Dendritic cell treated with granulocyte-macrophage colony-stimulating factor and Interleukin-4, amounts not matched to agents 40 ng/mL and 50 ng/mL, for 4 days (primary cell): ENCODE results near the gene XYLT1.
A peak's percentile ranks its signal among the peaks of the same experiment; 100 is the strongest.

Source experiments
- H3K27ac Mint-ChIP-seq: one replicate; pipeline ENCODE4 v1.8.0; 2022; ENCODE audit warnings: mild to moderate bottlenecking, mixed read lengths
- H3K27me3 Mint-ChIP-seq: one replicate; pipeline ENCODE4 v1.8.0; 2022; ENCODE audit warnings: mild to moderate bottlenecking, mixed read lengths
- H3K36me3 Mint-ChIP-seq: one replicate; pipeline ENCODE4 v1.8.0; 2022; ENCODE audit warnings: low read depth, mixed read lengths
- H3K4me1 Mint-ChIP-seq: one replicate; pipeline ENCODE4 v1.8.0; 2022; ENCODE audit warnings: low read depth, mixed read lengths
- H3K4me3 Mint-ChIP-seq: one replicate; pipeline ENCODE4 v1.8.0; 2022; ENCODE audit warnings: mild to moderate bottlenecking, moderate library complexity, mixed read lengths
- H3K9me3 Mint-ChIP-seq: one replicate; pipeline ENCODE4 v1.8.0; 2022; ENCODE audit warnings: mixed read lengths
- intact Hi-C: fragments of 100-400 bp; cut with micrococcal nuclease; formaldehyde crosslinking; loops from one replicate; pipeline ENCODE4 v1.15.0; 2022

Gene XYLT1

DNA sequence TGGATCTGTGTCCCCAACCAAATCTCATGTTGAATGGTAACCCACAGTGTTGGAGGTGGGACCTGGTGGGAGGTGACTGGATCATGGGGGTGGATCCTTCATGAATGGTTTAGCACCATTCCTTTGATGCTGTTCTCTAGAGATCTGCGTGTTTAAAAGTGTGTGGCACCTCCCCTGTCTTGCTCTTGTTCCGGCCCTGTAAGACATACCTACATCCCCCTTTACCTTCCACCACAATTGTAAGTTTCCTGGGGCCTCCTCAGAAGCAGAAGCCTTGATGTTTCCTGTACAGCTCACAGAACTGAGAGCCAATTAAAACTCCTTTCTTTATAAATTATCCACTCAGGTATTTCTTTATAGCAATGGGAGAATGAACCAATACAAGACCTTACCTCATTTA lies 257.7 kb downstream of the XYLT1 start:
- Mint-ChIP-seq H3K4me1 (peaks cover 8% of the 10 kb centered on the region), H3K4me3 (no peak overlapping the region), H3K27ac (no peak overlapping the region), H3K9me3 (peaks cover 11% of the 10 kb centered on the region), H3K27me3 (no peaks in the 10 kb centered on the region), H3K36me3 (peaks cover 31% of the 10 kb centered on the region)
- intact Hi-C loops = no loop called here

DNA sequence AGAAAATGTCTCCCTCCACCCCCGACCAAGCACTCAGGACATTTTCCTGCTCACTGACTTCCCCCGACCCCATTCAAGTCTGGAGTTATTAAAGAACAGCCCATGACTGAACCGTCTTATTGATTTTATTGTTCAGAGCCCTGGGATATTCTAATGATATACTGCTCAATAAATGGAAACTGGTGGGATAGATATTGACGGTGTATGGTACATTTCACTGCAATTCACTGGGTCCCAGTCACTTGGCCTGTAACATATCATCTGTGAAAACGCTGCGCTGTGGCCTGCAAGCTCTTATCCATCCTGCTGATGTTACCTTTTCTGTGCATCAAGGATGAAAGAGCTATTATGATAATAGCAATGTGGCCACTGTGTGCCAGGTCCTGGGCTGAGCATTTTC lies 258.2 kb downstream of the XYLT1 start:
- peaks cover 28% of the 10 kb centered on the region for H3K36me3 Mint-ChIP-seq
- H3K4me1 Mint-ChIP-seq = peaks cover 8% of the 10 kb centered on the region
- no peak overlapping the region for H3K27ac Mint-ChIP-seq
- no peak overlapping the region for H3K4me3 Mint-ChIP-seq
- no peaks in the 10 kb centered on the region for H3K27me3 Mint-ChIP-seq
- peaks cover 11% of the 10 kb centered on the region for H3K9me3 Mint-ChIP-seq
- intact Hi-C loops = no loop called here

DNA sequence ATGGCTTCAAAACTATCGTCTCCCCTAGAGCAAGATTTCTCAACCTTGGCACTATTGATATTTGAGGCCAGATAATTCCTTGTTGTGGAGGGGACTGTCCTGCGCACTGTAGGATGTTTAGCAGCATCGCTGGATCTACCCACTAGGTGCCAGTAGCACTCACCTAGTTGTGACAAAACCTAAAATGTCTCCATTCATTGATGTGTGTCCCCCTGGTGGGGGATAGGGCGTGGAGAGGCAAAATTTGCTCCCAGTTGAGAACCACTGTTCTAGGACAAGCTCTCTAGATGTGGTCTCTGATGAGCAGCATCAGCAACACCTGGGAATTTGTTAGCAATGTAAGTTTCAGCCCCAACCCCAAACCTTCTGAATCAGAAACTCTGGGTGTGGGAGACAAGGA lies 259.0 kb downstream of the XYLT1 start:
- no peak overlapping the region for H3K4me3 Mint-ChIP-seq
- intact Hi-C loops = no loop called here
- peaks cover 11% of the 10 kb centered on the region for H3K9me3 Mint-ChIP-seq
- peaks cover 25% of the 10 kb centered on the region for H3K36me3 Mint-ChIP-seq
- H3K27me3 Mint-ChIP-seq = no peaks in the 10 kb centered on the region
- no peak overlapping the region for H3K27ac Mint-ChIP-seq
- H3K4me1 Mint-ChIP-seq = peaks cover 8% of the 10 kb centered on the region

DNA sequence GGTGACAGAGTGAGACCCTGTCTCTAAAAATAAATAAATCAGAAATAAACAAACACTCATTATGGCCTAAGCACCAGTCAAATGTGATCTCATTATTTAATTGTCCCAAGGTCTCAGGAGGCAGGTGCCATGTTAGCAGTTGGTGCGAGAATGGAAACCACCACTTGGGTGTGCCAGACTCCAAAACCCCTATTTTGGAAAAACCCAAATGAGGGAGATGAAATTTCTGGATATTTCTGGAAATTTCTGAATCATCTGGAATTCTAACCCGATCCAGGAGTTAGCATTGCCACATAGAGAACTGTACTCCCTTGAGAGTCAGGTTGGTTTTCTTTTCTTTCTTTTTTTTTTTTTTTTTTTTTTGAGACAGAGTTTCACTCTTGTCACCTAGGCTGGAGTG lies 264.0 kb downstream of the XYLT1 start:
- intact Hi-C loops = no loop called here
- Mint-ChIP-seq H3K36me3 (no peaks in the 10 kb centered on the region), H3K27me3 (no peaks in the 10 kb centered on the region), H3K4me3 (no peak overlapping the region), H3K4me1 (peaks cover 46% of the 10 kb centered on the region), H3K9me3 (peaks cover 9% of the 10 kb centered on the region), H3K27ac (no peak overlapping the region)

DNA sequence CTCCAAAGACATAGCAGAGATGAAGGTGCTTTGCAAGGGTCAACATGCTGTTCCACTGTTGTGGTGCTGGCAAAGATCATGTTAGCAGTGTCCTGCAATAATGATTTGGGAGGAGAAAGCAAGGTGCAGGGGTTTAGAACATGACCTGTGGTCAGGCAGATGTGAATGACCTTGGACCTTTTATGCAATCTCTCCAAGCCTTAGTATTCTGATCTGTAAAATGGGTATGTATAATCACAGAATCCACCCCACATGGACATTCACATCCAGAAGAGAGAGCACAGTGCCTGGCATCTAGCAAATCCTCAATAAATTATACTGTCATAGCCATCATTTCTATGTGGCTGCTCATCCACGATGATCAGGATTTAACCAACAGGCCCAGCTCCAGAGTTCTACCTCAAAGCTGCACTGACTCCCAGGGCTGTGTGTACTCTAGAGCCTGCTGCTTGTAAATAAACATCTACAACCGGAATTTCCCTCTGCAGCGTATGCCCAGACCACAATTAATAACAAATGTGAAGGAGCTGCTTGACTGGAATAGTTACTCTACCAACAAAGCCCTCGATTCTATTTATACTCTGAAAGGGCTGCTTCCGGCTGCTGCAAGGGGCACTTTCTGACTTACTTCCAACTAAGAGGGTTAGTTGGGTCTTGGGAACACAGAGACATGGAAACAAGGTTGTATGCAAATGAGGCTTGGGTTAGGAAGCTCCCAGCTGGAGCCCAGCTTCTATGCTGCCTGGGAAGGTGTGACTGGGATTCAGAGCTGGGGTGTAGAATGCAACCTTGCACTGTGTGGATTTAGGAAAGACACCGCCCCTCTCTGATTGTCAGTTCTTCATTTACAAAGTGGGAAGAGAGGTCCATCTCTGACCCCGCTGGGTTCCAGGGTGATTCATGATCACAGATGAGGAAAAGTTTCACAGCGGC lies 265.2 kb downstream of the XYLT1 start:
- H3K27me3 Mint-ChIP-seq = no peaks in the 10 kb centered on the region
- H3K36me3 Mint-ChIP-seq = peaks cover 2% of the 10 kb centered on the region
- H3K4me1 Mint-ChIP-seq = peaks cover 46% of the 10 kb centered on the region
- no peak overlapping the region for H3K4me3 Mint-ChIP-seq
- intact Hi-C loops = no loop called here
- peaks cover 9% of the 10 kb centered on the region for H3K9me3 Mint-ChIP-seq
- peak overlapping the region; percentile 78 for H3K27ac Mint-ChIP-seq

DNA sequence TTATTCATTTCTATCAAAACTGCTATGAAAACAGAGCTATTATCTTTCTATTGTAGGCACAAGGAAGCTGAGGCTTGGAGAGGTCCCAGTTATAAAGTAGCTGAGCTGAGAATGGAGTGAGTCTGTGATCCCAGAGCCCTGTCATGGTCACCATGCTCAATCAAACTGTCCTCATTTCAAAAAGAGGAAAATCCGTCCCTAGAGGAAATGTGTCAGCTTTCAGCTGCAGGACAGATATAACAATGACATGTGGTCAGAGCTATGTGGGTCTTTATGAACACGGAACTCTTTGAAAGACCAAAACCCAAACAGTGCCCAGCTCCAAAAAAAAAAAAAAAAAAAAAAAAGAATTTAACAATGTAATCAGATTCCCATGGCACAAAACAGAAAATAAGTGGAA lies 266.1 kb downstream of the XYLT1 start:
- peaks cover 9% of the 10 kb centered on the region for H3K9me3 Mint-ChIP-seq
- intact Hi-C loops = no loop called here
- peaks cover 46% of the 10 kb centered on the region for H3K4me1 Mint-ChIP-seq
- H3K27ac Mint-ChIP-seq = peak overlapping the region; percentile 78
- H3K36me3 Mint-ChIP-seq = peaks cover 11% of the 10 kb centered on the region
- no peaks in the 10 kb centered on the region for H3K27me3 Mint-ChIP-seq
- peak overlapping the region; percentile 22 for H3K4me3 Mint-ChIP-seq

DNA sequence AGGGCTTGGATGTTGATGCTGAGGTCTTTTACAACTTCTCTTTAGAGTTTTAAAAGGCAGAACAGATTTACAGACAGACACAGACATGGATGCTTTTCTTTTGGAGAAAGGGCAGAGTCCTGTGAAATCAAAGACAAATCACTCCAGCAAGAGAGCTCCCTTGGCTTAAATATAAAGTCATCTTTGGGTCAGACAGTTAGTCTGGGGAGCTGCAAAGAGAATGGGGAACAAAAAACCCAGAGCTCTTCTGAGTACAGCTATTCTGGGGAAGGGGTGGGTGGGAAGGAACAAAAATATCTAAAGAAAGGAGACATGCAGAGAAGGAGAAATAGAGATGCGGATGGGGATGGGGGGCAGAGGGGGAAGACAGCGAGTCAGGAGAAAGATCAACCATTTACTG lies 266.6 kb downstream of the XYLT1 start:
- H3K27me3 Mint-ChIP-seq = no peaks in the 10 kb centered on the region
- peaks cover 46% of the 10 kb centered on the region for H3K4me1 Mint-ChIP-seq
- H3K27ac Mint-ChIP-seq = peak overlapping the region; percentile 78
- intact Hi-C loops = no loop called here
- H3K4me3 Mint-ChIP-seq = peak overlapping the region; percentile 22
- peaks cover 9% of the 10 kb centered on the region for H3K9me3 Mint-ChIP-seq
- H3K36me3 Mint-ChIP-seq = peaks cover 15% of the 10 kb centered on the region

DNA sequence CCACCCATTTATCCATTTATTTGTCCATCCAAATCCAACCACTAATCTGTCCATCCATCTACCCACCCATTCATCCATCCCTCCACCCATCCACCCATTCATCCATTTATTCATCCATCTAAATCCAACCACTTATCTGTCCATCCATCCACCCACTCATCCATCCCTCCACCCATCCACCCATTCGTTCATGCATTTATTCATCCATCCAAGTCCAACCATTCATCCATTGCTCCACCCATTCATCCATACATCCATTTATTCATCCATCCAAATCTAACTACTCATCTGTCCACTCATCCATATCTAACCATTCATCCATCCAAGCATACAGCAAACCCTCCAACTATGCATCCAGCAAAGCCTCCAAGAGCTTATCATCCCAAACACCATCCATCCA lies 267.3 kb downstream of the XYLT1 start:
- Mint-ChIP-seq H3K9me3 (peaks cover 9% of the 10 kb centered on the region), H3K4me3 (no peak overlapping the region), H3K27me3 (no peaks in the 10 kb centered on the region), H3K27ac (peak overlapping the region; percentile 78), H3K36me3 (peaks cover 23% of the 10 kb centered on the region), H3K4me1 (peaks cover 46% of the 10 kb centered on the region)
- intact Hi-C loops = no loop called here

DNA sequence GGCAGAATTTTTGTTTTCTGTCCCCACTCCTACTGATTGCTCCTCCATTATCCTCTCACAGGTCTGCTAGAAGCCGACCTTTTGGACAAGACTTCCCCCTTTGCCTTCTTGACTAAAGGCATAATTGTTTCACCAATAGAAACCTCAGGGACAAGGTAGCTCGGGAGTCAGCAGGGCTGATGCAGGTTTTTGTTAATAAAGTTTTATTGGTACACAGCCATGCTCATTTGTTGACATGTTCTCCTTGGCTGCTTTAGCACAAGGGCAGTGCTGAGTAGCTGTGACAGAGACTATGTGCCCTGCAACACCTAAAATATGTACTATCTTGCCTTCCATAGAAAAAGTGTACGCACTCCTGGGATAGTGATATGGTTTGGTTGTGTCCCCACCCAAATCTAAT lies 271.6 kb downstream of the XYLT1 start:
- H3K4me3 Mint-ChIP-seq = no peak overlapping the region
- intact Hi-C loops = no loop called here
- H3K4me1 Mint-ChIP-seq = peaks cover 32% of the 10 kb centered on the region
- H3K36me3 Mint-ChIP-seq = peaks cover 58% of the 10 kb centered on the region
- H3K27ac Mint-ChIP-seq = no peak overlapping the region
- no peaks in the 10 kb centered on the region for H3K27me3 Mint-ChIP-seq
- peaks cover 9% of the 10 kb centered on the region for H3K9me3 Mint-ChIP-seq

DNA sequence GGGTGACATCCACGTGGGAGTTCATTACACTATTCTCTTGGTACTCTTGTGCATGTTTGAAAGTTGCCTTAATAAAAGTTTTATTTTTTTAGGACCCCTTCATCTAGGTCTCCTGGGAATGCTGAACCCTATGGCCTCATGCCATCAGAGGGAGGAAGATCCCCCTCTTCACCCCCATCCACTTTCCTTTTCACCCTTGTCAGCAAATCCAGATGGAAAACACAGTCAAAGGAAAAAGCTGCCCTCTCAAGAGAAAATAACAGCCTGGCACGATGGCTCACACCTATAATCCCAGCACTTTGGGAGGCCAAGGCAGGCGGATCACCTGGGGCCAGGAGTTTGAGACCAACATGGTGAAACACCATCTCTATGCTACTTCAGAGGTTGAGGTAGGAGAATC lies 274.2 kb downstream of the XYLT1 start:
- no peak overlapping the region for H3K27ac Mint-ChIP-seq
- intact Hi-C loops = no loop called here
- no peaks in the 10 kb centered on the region for H3K9me3 Mint-ChIP-seq
- no peaks in the 10 kb centered on the region for H3K27me3 Mint-ChIP-seq
- H3K36me3 Mint-ChIP-seq = peaks cover 73% of the 10 kb centered on the region
- H3K4me1 Mint-ChIP-seq = peaks cover 19% of the 10 kb centered on the region
- H3K4me3 Mint-ChIP-seq = no peak overlapping the region

DNA sequence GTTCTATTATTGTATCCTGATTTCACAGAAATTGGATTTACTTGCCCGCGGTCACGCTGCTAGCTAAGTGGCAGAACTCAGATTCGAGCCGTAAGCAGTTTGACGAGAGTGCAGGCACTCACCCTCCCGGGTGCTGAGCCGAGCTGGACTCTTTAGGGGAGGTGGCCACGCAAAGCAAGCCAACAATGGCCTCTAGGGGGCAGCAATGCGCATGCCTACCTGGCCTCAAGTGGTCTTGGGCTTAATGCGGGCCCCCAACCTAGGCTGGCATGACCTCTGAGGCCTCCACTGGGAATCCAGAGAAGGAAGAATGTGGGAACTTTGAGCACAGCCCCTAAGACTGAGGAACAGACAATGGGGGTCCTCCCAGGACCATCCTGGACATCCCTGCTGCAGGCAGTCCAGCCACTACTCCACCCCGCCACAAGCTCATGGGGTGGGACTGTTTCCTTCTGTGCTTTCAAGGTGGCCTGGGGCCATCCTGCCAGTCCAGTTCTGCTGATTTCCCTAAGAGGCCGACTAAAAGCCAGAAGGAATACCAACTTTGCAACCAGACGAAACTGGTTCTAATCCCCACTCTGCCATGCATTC lies 276.5 kb downstream of the XYLT1 start:
- Mint-ChIP-seq H3K36me3 (peaks cover 69% of the 10 kb centered on the region), H3K4me1 (peaks cover 20% of the 10 kb centered on the region)
- intact Hi-C loops = loop anchor here (5.0 kb wide), 1 partner anchor 273 kb away; no protein-coding TSS in a partner anchor

DNA sequence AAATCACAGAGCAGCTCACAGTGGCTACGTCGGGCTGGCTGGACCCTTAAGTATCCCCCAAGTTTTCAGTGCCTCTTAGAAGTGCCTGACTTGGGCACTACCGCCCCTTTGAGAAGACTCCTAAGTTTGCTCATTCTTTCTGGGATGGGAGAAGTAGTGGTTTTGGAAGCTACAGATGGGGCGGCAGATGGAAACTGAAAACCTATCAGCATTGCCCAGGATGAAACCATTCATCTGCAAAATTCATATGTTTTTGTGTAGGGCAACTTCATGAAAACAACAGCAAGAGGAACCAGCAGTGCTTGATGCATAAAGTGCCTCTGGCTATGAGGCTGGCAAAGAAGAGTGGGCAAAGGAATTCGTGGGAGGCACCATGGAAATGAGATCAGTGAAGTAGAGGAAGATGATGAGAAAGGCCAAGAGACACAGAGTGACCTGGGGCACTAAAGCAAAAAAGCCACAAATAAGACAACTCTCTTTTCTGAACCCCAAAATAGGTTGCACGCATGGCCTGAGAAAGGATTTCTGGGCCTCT lies 277.1 kb downstream of the XYLT1 start:
- Mint-ChIP-seq H3K27ac (no peak overlapping the region), H3K4me3 (no peak overlapping the region), H3K4me1 (peaks cover 25% of the 10 kb centered on the region), H3K27me3 (no peaks in the 10 kb centered on the region), H3K36me3 (peaks cover 67% of the 10 kb centered on the region), H3K9me3 (no peaks in the 10 kb centered on the region)
- intact Hi-C loops = loop anchor here (5.0 kb wide), 1 partner anchor 274 kb away; no protein-coding TSS in a partner anchor

More for the DNA sequence above, 276.5 kb downstream of the XYLT1 start:
- Mint-ChIP-seq H3K27ac (no peak overlapping the region), H3K27me3 (no peaks in the 10 kb centered on the region), H3K4me3 (no peak overlapping the region), H3K9me3 (no peaks in the 10 kb centered on the region)

DNA sequence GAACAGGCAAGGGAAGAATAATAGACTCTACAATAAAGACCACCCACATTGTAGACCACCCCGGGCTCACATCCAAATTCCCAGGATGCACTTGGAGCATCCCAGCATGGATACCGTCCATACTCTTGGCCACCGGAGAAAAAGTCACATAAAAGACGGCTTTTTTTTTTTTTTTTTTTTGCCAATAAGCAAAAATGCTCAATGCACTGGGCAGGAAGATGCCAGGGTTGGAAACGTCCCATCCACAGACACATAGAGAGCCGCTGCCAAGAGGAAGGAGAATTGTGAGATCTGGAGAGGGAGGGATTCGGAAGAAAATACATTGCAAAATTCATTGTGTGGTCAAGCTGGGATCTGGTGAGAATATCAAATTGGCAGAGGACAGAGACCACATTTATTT lies 286.7 kb downstream of the XYLT1 start:
- Mint-ChIP-seq H3K4me1 (peaks cover 9% of the 10 kb centered on the region), H3K9me3 (no peaks in the 10 kb centered on the region)

More for the DNA sequence above, 286.7 kb downstream of the XYLT1 start:
- Mint-ChIP-seq H3K36me3 (peaks cover 31% of the 10 kb centered on the region), H3K4me3 (no peak overlapping the region), H3K27ac (no peak overlapping the region), H3K27me3 (no peaks in the 10 kb centered on the region)
- intact Hi-C loops = no loop called here
